ENCODE results near the gene CASK.

GRCh38 chrX:41733939-41734338 is 189.4 kb downstream of the CASK start:
- TF ChIP-seq CTCF (IDR thresholded peaks at IDR 0.05) (no peak), POLR2A (IDR thresholded peaks at IDR 0.05) (no peak)

Data from thyroid gland (tissue), 4 donors.